Spinal cord (tissue), 10 donors: ENCODE data around the gene SIVA1. TPM values are rescaled to one million over a fixed set of nuclear protein-coding genes. Genes with fewer than 3 reads are reported as not detected.

Experiments used
- DNase-seq, 6 donors: peaks; one replicate each; pipeline versions ENCODE4 v3.0.0 to v3.0.0-alpha.2; 2013 to 2015; ENCODE audit warnings: low spot score in 6 of 6, low read depth in 4 of 6
- H3K27ac ChIP-seq: one replicate; pipeline ENCODE4 v1.5.1; 2013; ENCODE audit warnings: low read depth, low read length, control low read depth
- H3K27me3 ChIP-seq: one replicate; pipeline ENCODE4 v1.6.1; 2013; ENCODE audit warnings: low read length; ENCODE audit not compliant: control insufficient read depth, insufficient read depth
- H3K36me3 ChIP-seq: one replicate; pipeline ENCODE4 v1.6.1; 2013; ENCODE audit warnings: low read length; ENCODE audit not compliant: control insufficient read depth, insufficient read depth
- H3K4me1 ChIP-seq: one replicate; pipeline ENCODE4 v1.6.1; 2013; ENCODE audit warnings: low read length; ENCODE audit not compliant: control insufficient read depth, insufficient read depth
- H3K4me3 ChIP-seq: one replicate; pipeline ENCODE4 v1.5.1; 2013; ENCODE audit warnings: low read depth, low read length, control low read depth
- H3K9me3 ChIP-seq: one replicate; pipeline ENCODE4 v1.6.1; 2013; ENCODE audit warnings: low read length; ENCODE audit not compliant: control insufficient read depth, insufficient read depth
- WGBS: methylation state at CpG from one replicate; pipeline ENCODE4 v1.1.5; 2013; ENCODE audit warnings: missing lambda C conversion rate; ENCODE audit not compliant: insufficient coverage; 5-methylcytosine and 5-hydroxymethylcytosine counted together
- polyA plus RNA-seq, 2 donors: library from polyadenylated mRNA; unstranded; fragments of 120-200 nt; gene quantifications; one replicate each; pipeline ENCODE4 v1.2.1, GENCODE V29; 2013; ENCODE audit not compliant: insufficient read length in 2 of 2
- total RNA-seq, 2 donors: library from RNA; depleted of rRNA in 1 of 2; stranded (reverse); fragments of 120-200 nt in 1 of 2; fragments of >200 nt in 1 of 2; gene quantifications; one replicate each; pipeline versions ENCODE4 v1.2.3 to v1.2.4, GENCODE V29; 2013 to 2014
- donor health status: healthy.

Gene SIVA1
- total and polyA plus RNA-seq, 4 donors, result 30.6 to 83.3 (median 49.6) TPM

DNA sequence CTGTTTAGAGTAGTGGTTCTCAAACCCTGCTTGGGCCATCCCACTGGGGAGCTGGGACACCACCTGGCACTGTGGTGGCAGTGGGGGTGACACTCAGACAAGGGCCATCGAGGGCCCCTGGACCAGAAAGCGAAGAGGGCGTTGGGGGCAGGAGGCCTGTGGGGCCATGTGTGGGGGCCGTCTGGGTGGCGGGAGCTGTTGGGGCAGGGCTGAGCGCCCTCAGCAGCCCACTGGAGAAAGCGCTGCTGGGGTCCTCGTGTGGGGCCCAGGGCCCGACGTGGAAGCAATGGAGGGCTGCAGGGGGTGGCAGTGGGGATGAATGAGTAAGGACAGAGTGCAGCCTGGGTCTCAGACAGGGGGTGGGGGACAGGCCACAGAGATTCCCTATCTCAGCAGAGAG lies 34.8 kb upstream of the SIVA1 start:
- H3K4me1 ChIP-seq, result peaks cover 6% of the 10 kb centered on the region
- peaks cover 64% of the 10 kb centered on the region for H3K36me3 ChIP-seq
- no peak overlapping the region for H3K27ac ChIP-seq
- no peak for DNase-seq
- H3K4me3 ChIP-seq, result no peak overlapping the region
- peaks cover under 1% of the 10 kb centered on the region for H3K27me3 ChIP-seq
- WGBS, result 63% methylated on average over 10 of the region's 10 CpGs
- no peaks in the 10 kb centered on the region for H3K9me3 ChIP-seq

DNA sequence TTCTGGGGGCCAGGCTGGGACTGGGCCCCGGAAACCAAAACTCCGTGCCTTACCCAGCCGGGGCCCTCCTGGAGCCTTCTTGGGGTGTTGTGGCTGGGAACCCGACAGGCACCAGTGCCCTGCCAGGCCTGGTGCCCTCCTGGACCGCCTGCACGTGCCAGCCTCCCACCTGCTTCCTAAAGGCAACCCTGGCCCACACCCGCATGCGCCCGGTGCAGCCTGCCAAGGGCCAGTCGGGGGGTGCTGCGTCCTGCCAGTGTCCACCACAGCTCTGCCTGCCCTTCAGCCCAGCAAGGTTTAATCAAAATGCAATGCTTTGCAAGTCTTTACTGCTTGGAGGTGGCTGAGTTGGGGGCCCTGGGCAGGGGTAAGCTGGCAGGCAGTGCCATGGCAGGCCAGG lies 34.1 kb upstream of the SIVA1 start:
- Histone ChIP-seq H3K27me3 (peaks cover 3% of the 10 kb centered on the region), H3K4me3 (no peak overlapping the region), H3K36me3 (peaks cover 57% of the 10 kb centered on the region), H3K4me1 (peaks cover 12% of the 10 kb centered on the region), H3K9me3 (no peaks in the 10 kb centered on the region), H3K27ac (no peak overlapping the region)
- WGBS, result 92% methylated on average over 11 of the region's 11 CpGs
- no peak for DNase-seq

DNA sequence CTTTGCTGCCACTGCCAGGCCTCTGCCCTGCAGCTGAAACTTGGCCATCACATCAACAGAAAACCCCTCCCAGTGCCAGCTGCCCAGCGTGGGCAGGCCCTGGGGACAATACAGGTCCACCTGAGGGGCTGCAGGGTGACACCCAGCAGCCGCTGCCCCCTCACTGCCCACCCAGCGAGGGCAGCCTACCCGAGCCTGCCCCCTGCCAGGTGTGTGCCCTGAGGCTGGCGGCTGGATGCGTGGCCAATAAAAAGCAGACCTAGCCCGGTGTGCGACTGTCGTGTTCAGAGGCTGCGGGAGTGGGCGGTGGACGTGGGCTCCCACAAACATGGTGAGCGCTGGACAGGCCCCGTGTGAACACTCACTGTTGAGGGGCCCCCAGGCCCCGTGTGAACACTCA lies 33.6 kb upstream of the SIVA1 start:
- H3K27me3 ChIP-seq, result peaks cover 3% of the 10 kb centered on the region
- peaks cover 52% of the 10 kb centered on the region for H3K36me3 ChIP-seq
- WGBS, result 90% methylated on average over 15 of the region's 15 CpGs
- H3K27ac ChIP-seq, result no peak overlapping the region
- DNase-seq, result no peak
- H3K4me3 ChIP-seq, result no peak overlapping the region
- no peaks in the 10 kb centered on the region for H3K9me3 ChIP-seq
- H3K4me1 ChIP-seq, result peaks cover 14% of the 10 kb centered on the region

DNA sequence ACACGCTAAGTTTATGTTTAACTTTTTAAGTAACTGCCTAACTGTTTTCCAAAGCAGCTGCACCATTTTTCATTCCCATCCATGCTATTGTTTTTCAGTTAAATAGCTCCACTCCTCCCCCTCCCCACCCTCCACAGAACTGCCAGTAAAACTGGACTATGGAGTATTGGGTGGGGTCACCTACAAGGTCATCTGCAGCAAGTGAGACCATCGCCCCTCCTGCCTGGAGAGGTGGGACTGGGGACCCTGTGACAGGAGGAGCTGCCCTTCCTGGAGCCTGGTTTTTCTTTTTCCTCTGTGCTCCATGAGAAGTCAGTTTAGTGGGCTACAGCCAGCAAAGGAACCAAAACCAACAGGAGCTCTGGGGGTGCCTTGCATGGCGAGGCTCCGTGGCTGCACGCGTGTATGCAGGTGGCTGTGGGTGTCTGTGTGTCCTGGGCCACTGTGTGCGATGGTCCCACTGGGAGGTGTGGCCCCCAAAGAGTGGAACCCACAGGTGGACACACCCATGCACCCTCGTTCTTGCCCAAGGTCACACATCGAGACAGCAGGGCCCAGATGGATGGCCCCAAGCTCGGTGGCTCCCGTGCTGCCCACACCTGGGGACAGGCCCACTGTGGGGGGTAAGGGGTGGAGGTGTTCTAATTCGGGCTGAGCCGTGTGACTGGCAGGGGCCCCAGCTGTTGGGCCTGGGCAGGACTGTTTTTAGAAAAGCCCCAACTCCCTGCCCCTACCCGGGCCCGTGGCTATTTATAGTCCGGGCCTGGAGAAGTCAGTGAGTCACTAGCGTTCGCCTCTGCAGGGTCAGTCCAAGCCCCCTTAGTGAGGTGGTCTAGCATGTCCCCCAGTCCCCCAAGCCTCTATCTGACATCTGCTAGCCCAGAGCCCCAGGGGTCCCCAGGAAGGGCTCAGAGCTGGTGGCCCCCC lies 31.2 kb upstream of the SIVA1 start:
- peaks cover 3% of the 10 kb centered on the region for H3K27me3 ChIP-seq
- H3K4me1 ChIP-seq, result peaks cover 33% of the 10 kb centered on the region
- DNase-seq, result no peak
- no peak overlapping the region for H3K27ac ChIP-seq
- H3K36me3 ChIP-seq, result peaks cover 34% of the 10 kb centered on the region
- H3K9me3 ChIP-seq, result no peaks in the 10 kb centered on the region
- no peak overlapping the region for H3K4me3 ChIP-seq
- 87% methylated on average over 12 of the region's 18 CpGs for WGBS

DNA sequence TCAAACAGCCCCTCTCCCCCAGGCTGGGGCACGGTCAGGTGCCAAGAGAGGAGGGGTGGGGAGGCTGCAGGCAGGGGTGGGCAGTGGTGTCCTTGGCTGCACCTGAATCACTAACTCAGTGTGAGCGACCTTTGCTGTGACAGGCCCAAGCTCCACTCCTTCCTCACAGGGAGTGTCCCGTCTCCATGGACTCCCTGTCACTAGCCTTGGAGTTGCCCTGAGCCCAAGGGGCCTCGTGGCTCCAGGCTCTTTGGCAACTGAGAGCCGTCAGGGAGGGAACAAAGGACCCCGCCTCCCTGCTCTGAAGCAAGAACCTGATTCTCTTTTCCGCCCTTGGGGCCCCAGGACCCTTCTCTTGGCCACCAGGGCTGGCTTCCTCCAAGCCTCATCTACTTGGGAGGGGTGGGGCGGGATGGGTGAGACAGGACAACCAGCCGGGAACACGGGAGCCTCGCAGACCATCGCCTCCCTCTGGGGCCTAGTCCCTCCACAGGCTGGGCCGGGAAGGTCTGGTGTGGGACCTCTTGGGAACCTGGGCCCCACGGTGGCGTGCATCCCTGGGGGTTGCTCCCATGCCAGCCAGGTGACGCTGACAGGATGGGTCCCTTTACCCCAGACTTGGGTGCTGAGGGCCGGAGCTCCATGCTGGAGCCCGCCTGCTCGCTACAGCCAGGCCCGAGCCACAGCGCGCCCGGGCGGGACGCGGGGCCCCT lies 29.9 kb upstream of the SIVA1 start:
- 50% methylated on average over 26 of the region's 26 CpGs for WGBS
- H3K9me3 ChIP-seq, result no peaks in the 10 kb centered on the region
- H3K4me1 ChIP-seq, result peaks cover 33% of the 10 kb centered on the region
- peaks cover 3% of the 10 kb centered on the region for H3K27me3 ChIP-seq
- no peak overlapping the region for H3K4me3 ChIP-seq
- H3K27ac ChIP-seq, result no peak overlapping the region
- DNase-seq, result no peak
- H3K36me3 ChIP-seq, result peaks cover 30% of the 10 kb centered on the region

DNA sequence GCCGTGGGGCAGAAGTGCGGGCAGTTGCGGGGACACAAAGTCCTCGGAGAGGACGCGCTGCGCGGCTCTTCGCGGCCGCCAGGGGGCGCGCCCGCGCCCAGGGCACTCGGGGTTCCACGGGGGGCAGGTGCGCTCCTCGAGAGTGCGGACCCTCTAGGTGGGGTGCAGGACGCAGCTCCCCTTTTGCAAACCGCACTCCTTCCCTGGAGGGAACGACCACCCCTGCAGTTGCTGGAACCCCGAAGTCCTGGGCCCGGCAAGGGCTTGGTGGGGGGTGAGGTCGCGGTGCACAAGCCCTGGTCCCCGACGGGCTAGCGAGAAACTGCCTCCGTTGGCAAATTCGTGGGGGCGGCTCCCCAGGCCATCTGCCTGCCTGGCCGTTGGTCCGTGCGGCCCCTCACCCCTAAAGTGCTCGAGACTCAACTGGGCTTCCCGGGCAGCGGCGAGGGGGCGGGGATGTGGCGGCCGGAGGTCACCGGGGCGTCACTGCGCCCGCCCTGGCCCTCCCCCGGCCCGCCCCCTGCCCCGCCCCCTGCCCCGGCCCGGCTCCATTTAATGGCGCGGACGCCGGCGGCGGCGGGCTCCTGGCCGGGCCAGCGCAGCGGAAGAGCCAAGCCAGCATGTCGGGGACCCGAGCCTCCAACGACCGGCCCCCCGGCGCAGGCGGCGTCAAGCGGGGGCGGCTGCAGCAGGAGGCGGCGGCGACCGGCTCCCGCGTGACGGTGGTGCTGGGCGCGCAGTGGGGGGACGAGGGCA lies 29.1 kb upstream of the SIVA1 start, which contains the start of gene ADSS1:
TSS of gene ADSS1 (plus strand) at position 579 of the 756 bp plus-strand sequence. CDS start at position 621, 42 bp downstream.
- DNase-seq, result peak in 2 of 6 donors; percentile 47 to 66
- 1% methylated on average over 78 of the region's 82 CpGs for WGBS

DNA sequence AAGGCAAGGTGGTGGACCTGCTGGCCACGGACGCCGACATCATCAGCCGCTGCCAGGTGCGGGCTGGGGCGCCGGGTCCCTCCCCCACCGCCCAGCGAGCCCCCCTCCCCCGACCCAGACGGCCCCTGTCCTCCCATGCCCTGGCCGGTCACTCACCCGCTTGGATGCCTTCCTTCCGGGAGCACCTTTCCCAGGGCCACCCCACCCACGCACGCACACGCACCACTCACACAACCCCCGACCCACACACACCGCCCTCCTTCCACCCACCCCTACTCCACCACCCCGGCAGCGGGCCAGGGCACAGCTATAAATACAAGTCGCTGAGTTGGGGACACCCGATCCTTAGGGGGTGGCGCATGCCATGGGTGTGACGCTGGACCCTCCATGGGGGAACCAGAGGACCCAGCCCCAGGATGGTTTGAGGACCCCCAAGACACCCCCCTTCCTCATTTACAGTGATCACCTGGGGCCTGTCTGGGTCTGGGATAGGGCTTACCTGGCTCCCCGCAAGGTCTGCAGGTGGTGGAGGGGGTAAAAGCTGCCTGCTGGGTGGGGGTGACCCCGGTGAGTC lies 28.5 kb upstream of the SIVA1 start:
- no peak overlapping the region for H3K27ac ChIP-seq
- 7% methylated on average over 22 of the region's 27 CpGs for WGBS
- peak overlapping the region; percentile 36 for H3K4me3 ChIP-seq
- peaks cover 16% of the 10 kb centered on the region for H3K36me3 ChIP-seq
- peak in 2 of 6 donors; percentile 13 to 41 for DNase-seq
- H3K9me3 ChIP-seq, result no peaks in the 10 kb centered on the region
- peaks cover 3% of the 10 kb centered on the region for H3K27me3 ChIP-seq
- H3K4me1 ChIP-seq, result peaks cover 29% of the 10 kb centered on the region

More for the DNA sequence above, 29.1 kb upstream of the SIVA1 start, which contains the start of gene ADSS1:
- no peak within 1 kb of the TSS for H3K27ac ChIP-seq
- peaks cover 30% of the 10 kb centered on the region for H3K4me1 ChIP-seq
- peaks cover 23% of the 10 kb centered on the region for H3K36me3 ChIP-seq
- peaks cover 3% of the 10 kb centered on the region for H3K27me3 ChIP-seq
- peak within 1 kb of the TSS; percentile 42 for H3K4me3 ChIP-seq
- no peaks in the 10 kb centered on the region for H3K9me3 ChIP-seq

DNA sequence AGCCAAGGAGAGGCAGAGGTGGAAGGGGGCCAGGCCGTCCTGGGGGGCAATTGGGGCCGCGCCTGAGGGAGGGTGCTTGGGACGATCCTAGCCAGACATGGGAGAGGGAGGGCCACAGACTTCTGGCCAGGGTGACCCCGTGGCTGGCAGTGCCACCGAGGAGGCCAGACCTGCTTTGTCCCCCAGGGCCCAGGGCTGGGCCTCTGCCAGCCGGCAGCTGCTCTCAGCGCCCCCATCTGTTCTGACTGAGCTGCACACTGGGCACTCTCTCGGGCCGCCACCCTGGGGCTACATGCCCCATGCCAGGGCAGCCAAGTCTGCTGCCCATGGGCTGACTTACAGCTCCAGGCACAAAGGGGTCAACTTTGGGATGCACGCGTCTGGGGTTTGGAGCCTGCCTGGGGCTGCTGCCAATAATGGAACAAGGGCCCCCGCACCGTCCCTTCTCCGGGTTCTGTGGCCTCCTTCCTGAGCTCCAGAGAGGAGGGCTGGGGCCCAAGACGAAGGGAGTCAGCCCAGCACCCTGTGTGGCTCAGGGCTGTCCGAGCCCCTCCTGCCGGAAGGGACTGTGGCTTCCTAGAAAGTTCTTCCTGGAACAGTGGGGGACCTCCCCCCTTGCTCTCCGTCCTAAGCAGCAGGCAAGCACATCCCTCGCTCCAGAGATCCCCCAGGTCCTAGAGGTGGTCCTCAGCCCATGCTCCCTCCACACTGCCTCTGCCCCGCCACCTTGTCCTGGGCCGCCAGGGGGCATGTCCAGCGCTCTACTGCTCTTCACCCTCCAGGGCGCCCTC lies 27.8 kb upstream of the SIVA1 start:
- peak in 2 of 6 donors; percentile 50 to 60 for DNase-seq
- no peaks in the 10 kb centered on the region for H3K9me3 ChIP-seq
- no peak overlapping the region for H3K27ac ChIP-seq
- peaks cover 3% of the 10 kb centered on the region for H3K27me3 ChIP-seq
- H3K36me3 ChIP-seq, result peaks cover 12% of the 10 kb centered on the region
- peak overlapping the region; percentile 36 for H3K4me3 ChIP-seq
- peaks cover 29% of the 10 kb centered on the region for H3K4me1 ChIP-seq
- WGBS, result 21% methylated on average over 24 of the region's 24 CpGs
